Right ventricle myocardium superior (tissue), 1 donor: ENCODE data around the gene IQSEC1. TPM values are rescaled to one million over a fixed set of nuclear protein-coding genes. Genes with fewer than 3 reads are reported as not detected.

Source experiments
- ATAC-seq: fragments of 200-7000 bp; cut with Tn5 transposase; one replicate; pipeline ENCODE4 v1.9.1; 2020; ENCODE audit warnings: mild to moderate bottlenecking; ENCODE audit not compliant: poor library complexity
- DNase-seq: peaks from one replicate; pipeline ENCODE4 v3.0.0-alpha.2; 2020
- intact Hi-C: fragments of 100-400 bp; cut with DNase I; formaldehyde crosslinking; loops from one replicate; pipeline ENCODE4 v1.11.2; 2022
- total RNA-seq: library from RNA; stranded (reverse); fragmentation: NEBNext Ultra II Directional; extraction: Animal tissue kit (Norgen Biotek cat#: 25700); gene quantifications from one replicate; pipeline ENCODE4 v1.2.1, GENCODE V29; 2021
- donor health status: DM: no; HTN: yes; CAD: no; lungs with severe emphysema.

The IQSEC1 gene
- total RNA-seq, 1 donor from 2014 or later = 78.6 TPM

DNA sequence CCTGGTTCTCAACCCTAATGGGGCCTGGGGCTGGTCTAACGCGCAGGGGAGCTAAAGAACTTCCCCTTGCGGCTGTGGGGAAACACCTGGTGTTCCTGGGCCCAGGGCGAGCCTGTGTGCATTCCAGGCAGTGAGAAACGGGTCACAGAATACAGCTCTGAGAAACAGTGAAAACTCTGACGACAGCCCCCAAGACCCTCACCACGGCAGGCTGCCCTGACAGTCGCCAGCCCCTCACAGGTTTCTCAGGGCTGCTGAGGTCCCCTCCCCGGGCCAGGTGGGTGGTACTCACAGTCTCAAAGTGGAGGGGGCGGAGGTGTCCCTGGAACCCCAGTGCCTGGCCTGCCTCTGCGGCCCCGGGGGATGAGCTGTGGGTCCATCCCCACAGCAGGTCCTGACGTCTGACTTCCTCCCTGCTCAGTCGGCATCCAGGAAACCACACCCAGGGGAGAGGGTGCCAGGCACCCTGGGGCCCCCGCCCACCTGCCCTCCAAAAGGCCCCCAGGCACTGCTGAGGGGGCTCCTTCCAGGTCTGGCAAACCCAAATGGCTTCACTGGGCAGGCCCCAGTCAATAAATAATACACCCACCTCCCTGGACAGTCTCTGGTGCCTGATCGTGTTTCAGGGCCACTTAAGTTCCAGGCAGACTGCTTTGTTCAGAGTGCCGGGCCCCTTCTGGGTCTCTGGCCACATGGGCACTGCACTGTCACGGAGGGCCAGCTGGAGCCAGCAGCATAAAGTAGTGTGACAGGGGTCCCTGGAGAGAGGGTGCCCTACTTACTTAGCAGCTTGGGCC lies 57.7 kb downstream of the IQSEC1 start:
- ATAC-seq = peak; percentile 30
- DNase-seq = peak; percentile 70
- intact Hi-C loops = no loop called here

DNA sequence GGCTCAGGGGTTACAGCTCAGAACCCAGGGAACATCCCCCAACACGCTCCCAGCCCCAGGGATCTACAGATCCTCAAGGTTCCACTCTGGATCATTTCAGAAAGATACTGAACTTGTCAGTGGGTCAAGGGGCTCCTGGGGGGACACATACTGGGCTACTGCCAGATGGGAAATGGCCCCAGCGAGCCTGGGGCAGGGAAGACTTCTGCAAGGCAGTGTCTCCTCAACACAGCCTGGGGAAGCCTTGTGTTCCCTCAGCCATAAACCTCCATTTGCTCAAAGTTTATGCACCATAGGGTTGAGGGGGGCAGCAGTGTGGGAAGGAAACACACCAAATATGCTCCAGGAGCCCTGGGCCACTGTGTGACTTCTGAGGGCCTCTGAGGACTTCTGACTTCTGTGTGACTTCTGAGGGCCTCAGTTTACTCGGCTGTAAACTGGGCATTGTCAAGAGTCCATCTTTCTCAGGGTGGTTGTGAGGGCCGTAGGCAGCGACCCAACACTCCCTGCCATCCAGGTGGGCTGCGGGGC lies 58.4 kb downstream of the IQSEC1 start:
- no peak for DNase-seq
- intact Hi-C loops = no loop called here

DNA sequence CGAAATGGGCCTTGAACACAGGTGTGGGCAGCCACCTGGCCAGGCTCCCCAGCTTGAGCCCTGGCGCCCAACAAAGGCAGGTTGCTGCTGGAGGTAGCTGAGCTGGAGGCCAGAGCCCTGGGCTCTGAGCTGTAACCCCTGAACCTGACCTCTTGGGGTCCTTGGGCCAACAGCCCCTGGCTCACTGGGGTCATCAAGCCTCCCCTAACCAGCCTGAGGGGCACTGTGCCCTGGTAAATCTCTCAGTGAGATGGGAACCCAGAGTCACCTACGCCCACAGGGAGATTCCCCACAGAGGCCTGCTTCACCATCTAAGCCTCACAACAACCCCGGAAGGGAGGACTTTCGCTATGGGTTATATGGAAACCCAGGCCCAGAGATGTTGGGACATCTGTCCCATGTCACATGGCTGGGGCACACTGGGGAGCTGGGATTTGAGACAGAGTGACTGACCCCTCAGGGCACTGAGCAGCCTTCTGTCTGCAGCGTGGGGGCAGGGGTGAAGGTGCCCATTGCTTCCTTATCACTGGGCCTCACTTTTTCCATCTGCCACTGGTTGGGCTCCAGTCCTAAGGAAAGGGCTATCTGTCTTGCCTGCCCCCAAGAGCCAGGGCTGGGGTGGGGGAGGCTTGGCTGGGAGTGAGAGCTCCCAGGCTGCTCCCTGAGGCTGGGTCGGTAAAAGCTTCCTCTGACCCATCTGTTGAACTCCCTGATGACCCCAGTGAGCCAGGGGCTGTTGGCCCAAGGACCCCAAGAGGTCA lies 59.1 kb downstream of the IQSEC1 start:
- DNase-seq = no peak
- intact Hi-C loops = no loop called here
- no peak for ATAC-seq

More for the DNA sequence above, 58.4 kb downstream of the IQSEC1 start:
- no peak for ATAC-seq

DNA sequence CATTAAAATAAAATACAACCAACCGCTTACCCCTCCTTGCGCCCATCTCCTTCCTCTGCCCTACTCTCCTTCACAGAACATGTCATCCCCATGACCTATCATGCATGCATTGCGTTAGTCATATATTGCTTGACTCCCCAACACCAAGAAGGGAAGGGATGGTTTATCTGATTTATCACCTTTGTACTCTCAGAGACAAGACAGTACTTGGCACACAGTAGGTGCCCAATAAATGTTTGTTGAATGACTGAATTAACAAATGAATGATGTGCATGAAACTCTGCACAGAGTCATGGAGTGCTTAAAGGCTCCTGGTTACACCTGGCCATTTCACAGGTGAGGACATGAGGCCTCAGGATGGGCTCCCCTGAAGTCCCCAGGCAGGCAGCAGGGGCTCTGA lies 59.7 kb downstream of the IQSEC1 start:
- intact Hi-C loops = no loop called here
- no peak for ATAC-seq

DNA sequence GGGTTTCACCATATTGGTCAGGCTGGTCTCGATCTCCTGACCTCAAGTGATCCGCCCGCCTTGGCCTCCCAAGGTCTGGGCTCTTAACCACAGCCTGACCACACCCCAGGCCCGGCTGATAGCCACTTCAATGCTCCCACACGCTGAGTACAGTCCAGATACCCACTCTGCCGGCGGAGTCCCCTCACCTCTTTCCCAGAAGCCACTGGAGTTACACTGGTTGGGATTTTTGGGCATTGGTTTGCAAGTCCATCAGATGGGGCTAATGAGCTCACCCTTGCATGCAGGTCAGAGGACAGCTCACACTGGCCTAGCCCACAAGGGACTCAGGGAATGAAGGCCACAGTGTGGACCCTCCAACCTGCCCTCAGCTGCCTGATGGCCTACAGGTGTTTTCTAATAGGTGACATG lies 60.1 kb downstream of the IQSEC1 start:
- no peak for ATAC-seq
- intact Hi-C loops = no loop called here
- DNase-seq = no peak

More for the DNA sequence above, 59.7 kb downstream of the IQSEC1 start:
- no peak for DNase-seq

DNA sequence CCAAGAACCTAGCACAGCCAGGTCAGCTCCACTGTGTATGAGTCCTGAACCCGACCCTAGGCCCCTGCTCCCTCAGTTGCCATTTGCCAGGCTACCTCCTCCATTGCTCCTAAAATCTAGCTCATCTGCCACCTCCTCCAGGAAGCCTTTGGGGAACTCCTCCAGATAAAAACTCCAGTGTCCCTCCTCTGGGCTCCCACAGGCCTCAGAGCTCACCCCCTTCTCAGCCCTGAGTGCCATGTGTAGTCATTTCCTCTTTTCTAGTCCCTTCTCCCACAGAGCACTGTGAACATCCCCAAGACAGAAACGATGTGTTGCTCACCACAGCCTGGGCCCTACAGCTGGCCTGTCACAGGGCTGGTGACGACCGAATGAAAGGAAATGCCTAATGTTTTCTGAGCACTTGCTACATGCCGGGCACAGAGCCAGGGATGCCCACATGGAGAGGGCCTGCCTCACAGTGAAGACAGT lies 61.0 kb downstream of the IQSEC1 start:
- DNase-seq = peak; percentile 88
- intact Hi-C loops = no loop called here
- peak; percentile 50 for ATAC-seq

GRCh38 chr3:13011573-13012220 lies 61.5 kb downstream of the IQSEC1 start:
- peak; percentile 18 for ATAC-seq
- intact Hi-C loops = no loop called here
- DNase-seq = peak; percentile 62

- ATAC-seq (no peak), DNase-seq (no peak)
- intact Hi-C loops = no loop called here
Observed at GRCh38 chr3:13010780-13011572, 62.3 kb downstream of the IQSEC1 start.

DNA sequence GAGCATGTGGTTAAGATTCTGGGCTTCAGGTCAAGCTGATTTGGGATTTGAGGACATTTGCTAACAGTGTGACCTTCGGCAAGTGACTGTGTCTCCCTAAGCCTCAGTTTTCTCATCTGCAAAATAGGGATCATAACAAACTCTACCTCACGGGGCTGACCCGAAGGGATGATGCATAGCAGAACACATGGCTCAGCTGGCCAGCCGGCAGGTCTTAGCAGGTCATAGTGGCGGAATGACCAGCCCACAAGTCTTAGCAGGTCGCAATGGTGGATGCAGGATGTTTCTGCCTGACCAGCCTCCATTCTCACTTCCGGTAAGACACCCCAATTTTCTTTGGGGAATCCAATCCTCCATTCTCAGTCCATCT lies 63.3 kb downstream of the IQSEC1 start:
- peak; percentile 34 for DNase-seq
- ATAC-seq = no peak
- intact Hi-C loops = no loop called here

DNA sequence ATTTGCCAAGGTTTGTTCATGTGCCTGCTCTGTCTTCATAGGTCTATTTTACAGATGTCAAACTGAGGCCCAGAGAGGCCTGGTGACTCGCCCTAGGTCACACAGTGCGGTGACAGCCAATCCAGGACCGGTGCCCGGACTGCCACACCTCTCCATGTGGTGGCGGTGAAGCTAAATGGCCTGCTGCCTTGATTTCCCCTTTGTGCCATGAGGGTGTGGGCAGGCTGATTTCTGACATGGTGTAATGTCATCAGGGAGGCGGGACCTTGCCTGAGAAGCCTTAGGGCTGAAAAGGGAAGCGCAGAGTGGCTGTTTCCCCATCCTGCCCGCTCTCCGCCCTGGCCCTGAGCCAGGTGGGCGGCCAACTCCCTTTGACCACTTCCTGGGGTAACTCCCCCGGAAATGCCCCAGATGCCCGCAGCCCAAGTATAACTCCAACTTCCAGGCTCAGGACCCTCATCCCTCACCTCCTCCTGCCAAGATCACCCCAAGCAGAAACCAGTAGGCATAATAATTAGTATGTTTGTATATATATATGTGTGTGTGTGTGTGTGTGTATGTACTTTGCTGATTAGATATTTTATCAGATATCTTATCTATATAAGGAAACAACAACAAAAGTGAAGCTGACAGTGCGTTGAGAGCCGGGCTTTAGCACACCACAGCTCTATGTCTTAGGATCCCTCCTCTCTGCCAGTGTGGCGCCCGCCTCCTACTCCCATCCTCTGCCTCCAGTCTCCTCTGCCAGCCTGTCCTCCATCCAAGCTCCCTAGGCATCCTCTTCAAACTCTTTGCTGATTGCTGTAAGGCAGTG lies 63.9 kb downstream of the IQSEC1 start:
- ATAC-seq = peak; percentile 53
- intact Hi-C loops = no loop called here

GRCh38 chr3:13008155-13008995 lies 64.9 kb downstream of the IQSEC1 start:
- ATAC-seq = no peak
- DNase-seq = peak; percentile 25
- intact Hi-C loops = no loop called here

More for the DNA sequence above, 63.9 kb downstream of the IQSEC1 start:
- peak; percentile 90 for DNase-seq

DNA sequence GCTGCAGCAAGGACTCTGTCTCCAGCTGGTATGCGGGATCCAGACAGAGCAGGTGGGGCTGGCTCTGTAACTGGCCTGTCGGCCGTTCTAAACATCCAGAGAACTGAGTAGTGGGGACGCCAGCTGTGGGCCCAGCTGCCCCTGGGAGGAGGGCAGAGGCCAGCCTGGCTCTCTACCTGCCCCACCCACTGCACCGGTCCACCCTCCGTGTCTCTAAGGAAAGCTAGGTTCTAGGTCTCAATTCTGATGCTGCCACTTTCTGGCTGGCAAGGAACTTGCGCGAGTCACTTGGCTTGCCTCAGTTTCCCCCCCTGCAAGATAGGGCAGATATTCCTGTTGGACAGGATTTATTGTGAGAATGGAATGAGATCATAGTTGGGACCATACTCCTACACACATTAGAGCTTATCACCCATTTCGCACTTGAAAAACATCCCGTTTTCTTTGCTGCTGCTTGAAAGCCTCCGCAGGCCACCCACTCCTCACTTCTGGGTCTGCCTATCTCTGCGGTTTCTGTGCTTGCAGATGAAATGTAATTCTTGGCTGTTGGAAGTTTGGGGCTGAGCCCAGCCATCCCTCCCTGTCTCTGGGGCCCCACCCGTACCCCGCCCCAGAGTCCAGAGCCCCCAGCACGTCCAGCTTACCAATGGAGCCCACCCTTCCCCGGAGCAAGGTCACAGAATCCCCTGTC lies 65.8 kb downstream of the IQSEC1 start:
- DNase-seq (peak; percentile 33), ATAC-seq (no peak)
- intact Hi-C loops = no loop called here

- peak; percentile 21 for DNase-seq
- ATAC-seq = no peak
Observed at GRCh38 chr3:13006216-13006990, 66.8 kb downstream of the IQSEC1 start.

DNA sequence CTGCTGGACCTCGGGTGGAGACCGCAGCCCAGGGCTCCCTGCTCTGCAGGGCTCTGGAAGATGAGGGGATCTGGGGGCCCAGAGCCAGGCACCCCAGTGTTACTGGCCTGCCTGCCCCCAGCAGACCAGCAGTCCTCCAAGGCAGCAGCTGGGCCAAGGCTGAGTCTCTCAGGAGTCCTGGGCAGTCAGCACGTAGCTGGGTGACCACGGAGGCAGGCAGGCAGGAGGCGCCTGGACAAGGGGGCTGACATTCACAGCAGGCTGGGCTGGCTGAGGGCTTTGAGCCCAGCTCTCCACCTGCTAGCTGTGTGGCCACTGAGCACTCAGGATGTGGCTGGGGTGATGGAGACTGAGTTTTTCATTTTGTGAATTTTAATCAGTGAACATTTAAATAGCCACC lies 67.9 kb downstream of the IQSEC1 start:
- intact Hi-C loops = no loop called here
- DNase-seq (peak; percentile 41), ATAC-seq (no peak)

More at GRCh38 chr3:13006216-13006990, 66.8 kb downstream of the IQSEC1 start:
- intact Hi-C loops = no loop called here

- no peak for ATAC-seq
- intact Hi-C loops = no loop called here
- DNase-seq = peak; percentile 43
Observed at GRCh38 chr3:13004376-13004775, 68.9 kb downstream of the IQSEC1 start.
